Activated CD4-positive, alpha-beta T cell treated with anti-CD3 and anti-CD28 coated beads for 4 hours (primary cell): ENCODE measurements around the gene MCMBP.
"Not testable (repeated sequence)": the region's sequence is repeated elsewhere in the genome, so short reads cannot be mapped to it uniquely, and the experiment has no call there.

Experiments used
- DNase-seq, 2 donors: peaks; one replicate each; pipeline ENCODE4 v3.0.0-alpha.2; 2020

Gene MCMBP

GRCh38 chr10:119872610-119872859 is at the start of gene MCMBP:
MCMBP (minus strand) TSS chr10:119872843; CDS start chr10:119872584, 259 bp downstream.
- DNase-seq = no peak

- DNase-seq = no peak
These were observed 47.2 kb upstream of the MCMBP start for GRCh38 chr10:119919826-119920225.

- DNase-seq = no peak
These were observed 46.6 kb upstream of the MCMBP start for GRCh38 chr10:119919271-119919670.

- no peak for DNase-seq
These were observed 45.1 kb upstream of the MCMBP start for GRCh38 chr10:119917777-119918176.

- no peak for DNase-seq
These were observed 38.0 kb upstream of the MCMBP start for GRCh38 chr10:119910689-119911088.

- DNase-seq = no peak
These were observed 35.5 kb upstream of the MCMBP start for GRCh38 chr10:119908166-119908565.

- DNase-seq = not testable (repeated sequence)
These were observed 35.1 kb upstream of the MCMBP start for GRCh38 chr10:119907695-119908094.

GRCh38 chr10:119903946-119904666 is 31.5 kb upstream of the MCMBP start:
- no peak for DNase-seq

GRCh38 chr10:119898577-119898976 is 25.9 kb upstream of the MCMBP start:
- DNase-seq = no peak

GRCh38 chr10:119896937-119897770 is 24.5 kb upstream of the MCMBP start:
- no peak for DNase-seq

GRCh38 chr10:119896061-119896655 is 23.5 kb upstream of the MCMBP start:
- DNase-seq = no peak

- no peak for DNase-seq
These were observed 21.3 kb upstream of the MCMBP start for GRCh38 chr10:119893845-119894427.

- no peak for DNase-seq
These were observed 20.4 kb upstream of the MCMBP start for GRCh38 chr10:119893074-119893473.

GRCh38 chr10:119892188-119893065 is 19.8 kb upstream of the MCMBP start, which contains the start of gene SEC23IP:
SEC23IP (plus strand) TSS chr10:119892730; CDS start chr10:119892783, 53 bp downstream.
- DNase-seq = peak; percentile 88 to 89

GRCh38 chr10:119891849-119892187 is 19.2 kb upstream of the MCMBP start:
- not testable (repeated sequence) for DNase-seq

GRCh38 chr10:119890307-119890706 is 17.7 kb upstream of the MCMBP start:
- not testable (repeated sequence) for DNase-seq

- not testable (repeated sequence) for DNase-seq
These were observed 16.6 kb upstream of the MCMBP start for GRCh38 chr10:119889201-119889600.

- not testable (repeated sequence) for DNase-seq
These were observed 16.1 kb upstream of the MCMBP start for GRCh38 chr10:119888715-119889114.

- not testable (repeated sequence) for DNase-seq
These were observed 13.4 kb upstream of the MCMBP start for GRCh38 chr10:119886070-119886469.

- not testable (repeated sequence) for DNase-seq
These were observed 11.4 kb upstream of the MCMBP start for GRCh38 chr10:119883901-119884611.

GRCh38 chr10:119878524-119878923 is 5.9 kb upstream of the MCMBP start:
- no peak for DNase-seq
